Fibroblast of mammary gland (primary cell): ENCODE data around the gene AUTS2.
A peak's percentile ranks its signal among the peaks of the same experiment; 100 is the strongest.

Experiments
- DNase-seq: peaks from one replicate; pipeline ENCODE4 v3.0.0-alpha.2; 2010; ENCODE audit warnings: low read depth
- H3K4me3 ChIP-seq: 2 replicates; pipeline ENCODE4 v1.5.1; 2011; ENCODE audit warnings: low read depth, mild to moderate bottlenecking, low read length, moderate library complexity; ENCODE audit not compliant: control insufficient read depth
- TF ChIP-seq, protein P1 (sequence below): conservative IDR thresholded peaks from 2 replicates; pipeline ENCODE4 v1.5.1; 2011; ENCODE audit warnings: low read depth, low read length, inconsistent platforms; ENCODE audit not compliant: control insufficient read depth, insufficient read depth

The AUTS2 gene

DNA sequence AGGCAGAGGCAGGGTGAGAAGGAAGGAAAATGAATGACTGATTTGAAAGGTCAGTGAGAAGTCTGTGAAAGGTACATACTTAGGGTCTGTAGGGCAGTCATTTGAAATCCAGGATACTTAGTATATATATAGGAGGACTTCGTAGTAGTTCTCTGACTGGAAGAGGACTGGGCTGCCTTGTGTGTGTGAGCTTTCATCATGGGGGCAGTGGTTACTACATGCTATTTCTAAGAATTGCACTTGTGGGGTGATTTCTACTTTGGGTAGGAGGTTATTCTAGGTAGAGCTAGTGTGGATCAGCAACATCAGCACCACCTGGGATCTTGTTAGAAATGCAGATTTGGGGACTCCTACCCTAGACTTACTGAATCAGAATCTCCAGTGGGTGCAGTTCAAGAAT, 104.1 kb downstream of the AUTS2 start:
- DNase-seq = no peak
- TF ChIP-seq, protein P1, sequence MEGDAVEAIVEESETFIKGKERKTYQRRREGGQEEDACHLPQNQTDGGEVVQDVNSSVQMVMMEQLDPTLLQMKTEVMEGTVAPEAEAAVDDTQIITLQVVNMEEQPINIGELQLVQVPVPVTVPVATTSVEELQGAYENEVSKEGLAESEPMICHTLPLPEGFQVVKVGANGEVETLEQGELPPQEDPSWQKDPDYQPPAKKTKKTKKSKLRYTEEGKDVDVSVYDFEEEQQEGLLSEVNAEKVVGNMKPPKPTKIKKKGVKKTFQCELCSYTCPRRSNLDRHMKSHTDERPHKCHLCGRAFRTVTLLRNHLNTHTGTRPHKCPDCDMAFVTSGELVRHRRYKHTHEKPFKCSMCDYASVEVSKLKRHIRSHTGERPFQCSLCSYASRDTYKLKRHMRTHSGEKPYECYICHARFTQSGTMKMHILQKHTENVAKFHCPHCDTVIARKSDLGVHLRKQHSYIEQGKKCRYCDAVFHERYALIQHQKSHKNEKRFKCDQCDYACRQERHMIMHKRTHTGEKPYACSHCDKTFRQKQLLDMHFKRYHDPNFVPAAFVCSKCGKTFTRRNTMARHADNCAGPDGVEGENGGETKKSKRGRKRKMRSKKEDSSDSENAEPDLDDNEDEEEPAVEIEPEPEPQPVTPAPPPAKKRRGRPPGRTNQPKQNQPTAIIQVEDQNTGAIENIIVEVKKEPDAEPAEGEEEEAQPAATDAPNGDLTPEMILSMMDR = no peak
- H3K4me3 ChIP-seq = no peak overlapping the region

DNA sequence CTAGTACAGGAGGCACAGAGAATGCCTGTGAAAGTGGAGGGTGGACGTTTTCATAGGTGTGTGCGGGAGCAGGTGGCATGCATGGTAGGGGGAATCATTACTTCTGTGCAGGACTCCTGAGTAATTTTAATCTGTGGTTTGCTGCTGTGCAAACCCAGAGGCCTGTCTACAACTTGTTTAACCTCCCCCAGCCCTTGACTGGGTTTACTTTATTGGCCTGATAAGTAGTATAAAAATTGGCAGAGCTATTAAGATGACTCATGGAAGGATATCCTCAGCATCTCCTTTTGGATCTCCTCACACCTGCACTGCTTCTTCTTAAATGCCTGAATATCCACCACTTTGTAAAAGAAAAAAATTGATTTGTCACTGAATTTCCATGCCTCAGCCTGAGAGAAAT, 104.8 kb downstream of the AUTS2 start:
- peak; percentile 24 for DNase-seq
- H3K4me3 ChIP-seq = no peak overlapping the region
- TF ChIP-seq, protein P1 = no peak

DNA sequence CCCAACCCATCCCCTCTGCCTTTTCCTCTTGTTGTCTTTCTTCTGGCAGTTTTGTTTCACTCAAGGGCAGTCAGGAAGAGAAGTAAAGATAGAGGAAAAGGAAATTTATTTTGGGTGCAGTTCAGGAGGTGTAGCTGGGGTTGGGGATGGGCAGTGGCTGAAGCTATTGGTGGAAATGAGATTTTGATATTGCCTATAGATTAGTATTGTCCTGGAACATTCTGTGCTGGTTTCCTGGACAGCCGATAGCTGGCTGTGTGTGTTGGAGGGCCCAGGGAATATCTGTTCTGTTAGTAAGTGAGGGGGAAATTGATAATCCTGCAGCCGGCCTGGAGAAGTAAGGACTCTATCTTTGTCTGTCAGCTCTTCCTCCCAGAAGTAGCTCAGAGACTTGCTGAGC, 107.8 kb downstream of the AUTS2 start:
- TF ChIP-seq, protein P1 = no peak
- H3K4me3 ChIP-seq = no peak overlapping the region
- no peak for DNase-seq

DNA sequence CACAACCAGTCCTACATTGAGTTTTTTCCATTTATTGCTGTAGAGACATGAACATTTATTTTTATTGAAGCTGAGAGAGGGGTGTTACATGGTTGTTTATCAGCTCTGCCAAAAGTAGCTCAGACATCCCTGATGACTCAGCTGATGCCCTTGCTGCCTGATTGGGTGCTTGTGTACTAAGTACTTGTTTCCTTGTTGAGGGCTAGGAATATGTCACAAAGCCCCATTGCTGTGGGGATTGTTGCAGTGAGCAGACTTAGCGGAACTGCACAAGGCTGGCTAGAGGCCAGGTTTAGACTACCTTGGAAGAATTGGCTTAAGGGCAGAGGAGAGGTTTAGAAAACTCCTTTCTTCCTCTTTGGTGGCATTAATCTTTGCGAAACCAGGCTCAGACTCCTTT, 110.6 kb downstream of the AUTS2 start:
- peak; percentile 62 for DNase-seq
- TF ChIP-seq, protein P1 = no peak
- no peak overlapping the region for H3K4me3 ChIP-seq

DNA sequence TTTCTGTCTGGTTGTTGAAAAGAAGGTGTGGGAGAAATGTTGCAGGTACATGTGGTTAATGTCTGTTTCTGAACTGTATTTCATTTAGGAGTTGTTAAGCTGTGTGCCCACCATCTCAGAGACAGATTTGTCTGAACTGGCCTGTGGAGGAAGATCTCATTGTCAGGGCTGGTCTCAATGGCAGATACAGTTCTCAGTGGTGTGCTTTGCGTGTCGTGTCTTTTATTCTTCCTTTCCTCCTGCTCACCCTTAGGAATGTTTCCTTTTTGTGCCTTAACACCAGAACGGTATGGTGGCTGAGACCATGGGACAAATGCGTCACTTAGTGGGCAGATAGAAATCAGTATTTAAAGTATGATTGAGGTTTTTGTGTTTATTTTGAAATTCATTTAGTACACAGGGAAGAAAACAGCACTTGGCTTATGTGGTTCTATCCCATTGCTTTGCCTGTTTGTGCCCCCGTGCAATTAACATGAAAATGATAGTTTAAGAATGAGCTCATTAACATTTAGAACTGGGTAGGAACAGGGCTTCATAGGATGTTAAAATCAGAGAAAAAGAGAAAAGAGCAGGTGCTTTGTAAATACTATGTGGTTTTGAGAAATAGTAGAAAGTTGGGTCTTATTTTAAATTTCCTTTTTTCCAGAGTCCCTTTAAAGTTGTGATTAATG, 112.6 kb downstream of the AUTS2 start:
- TF ChIP-seq, protein P1 = no peak

DNA sequence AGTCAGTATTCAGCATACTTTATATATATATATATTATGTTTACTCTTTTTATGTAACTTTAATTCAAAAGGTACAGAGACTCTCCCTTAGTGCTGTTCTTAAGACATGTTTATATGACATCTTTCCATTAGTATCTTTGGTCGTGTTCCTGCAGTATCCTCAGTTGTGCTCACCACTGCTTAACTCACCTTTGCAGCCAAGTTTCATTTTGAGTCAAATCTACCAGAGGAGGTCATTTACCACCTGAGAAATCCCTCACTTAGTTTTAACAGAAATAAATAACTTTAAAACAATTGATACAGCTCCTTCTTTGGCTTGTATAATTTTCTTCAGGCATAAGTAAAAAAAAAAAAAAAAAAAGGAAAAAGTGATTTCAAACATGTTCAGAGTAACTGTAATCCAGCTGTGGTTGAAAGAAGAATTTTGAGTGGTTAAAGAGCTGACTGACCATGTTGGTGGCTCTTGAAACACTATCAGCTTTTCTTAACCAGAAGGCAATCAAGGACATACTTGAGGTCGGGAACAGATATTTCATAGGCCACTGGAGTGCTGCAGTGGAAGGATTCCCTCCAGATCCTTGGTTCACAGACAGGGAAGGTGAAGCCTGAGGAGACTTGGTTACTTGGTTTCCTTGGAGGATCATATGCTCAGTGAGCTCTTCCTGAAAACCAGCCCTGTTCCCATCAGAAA, 116.8 kb downstream of the AUTS2 start:
- H3K4me3 ChIP-seq = no peak overlapping the region
- DNase-seq = no peak
- TF ChIP-seq, protein P1 = no peak

More for the DNA sequence above, 112.6 kb downstream of the AUTS2 start:
- H3K4me3 ChIP-seq = no peak overlapping the region
- no peak for DNase-seq
